Measurements from ENCODE around the gene MIPOL1. TPM values are rescaled to one million over a fixed set of nuclear protein-coding genes. Genes with fewer than 3 reads are reported as not detected.

Gene MIPOL1
- total and polyA plus RNA-seq, 2 donors (not counting 3 experiments of a cell fraction or from before 2014, with no cell fraction given), result 3.4 to 33.5 TPM

GRCh38 chr14:37508503-37508902 lies 310.8 kb downstream of the MIPOL1 start:
- H4K20me1 ChIP-seq (replicated peaks; ENCODE audit: control insufficient read depth, extremely low read depth, insufficient read depth, low read length), result no peaks in the 10 kb centered on the region
- H3K4me2 ChIP-seq (ENCODE audit: insufficient read depth, low read length), result no peak overlapping the region
- no peaks in the 10 kb centered on the region for H3K36me3 ChIP-seq (ENCODE audit: control insufficient read depth in 2 of 2, extremely low read depth in 1 of 2, insufficient read depth in 2 of 2, low read length in 2 of 2)
- no peaks in the 10 kb centered on the region for H3K79me2 ChIP-seq (ENCODE audit: control insufficient read depth, insufficient read depth, low read length)
- H3K4me3 ChIP-seq (replicated peaks in 1 of 3; ENCODE audit: insufficient read depth in 1 of 3, low read depth in 1 of 3, low read length in 3 of 3), result no peak overlapping the region
- DNase-seq (ENCODE audit: low read depth, low spot score), result no peak
- CTCF ChIA-PET, result no interaction called here
- H3K9me1 ChIP-seq (replicated peaks; ENCODE audit: control insufficient read depth, extremely low read depth, insufficient read depth, low read length), result no peaks in the 10 kb centered on the region
- no peak overlapping the region for H3K27ac ChIP-seq (ENCODE audit: insufficient read depth, low read depth, low read length)
- POLR2A ChIA-PET, result no interaction called here
- no peaks in the 10 kb centered on the region for H3K4me1 ChIP-seq (ENCODE audit: control insufficient read depth, extremely low read depth, insufficient read depth, low read length)
- H2AFZ ChIP-seq (ENCODE audit: low read depth, low read length), result no peak overlapping the region
- dilution Hi-C loops (cut with MboI; ENCODE audit: extremely low pct_ligation_motif_present, low sequenced_read_pairs), result no loop called here
- TF ChIP-seq, protein P1, sequence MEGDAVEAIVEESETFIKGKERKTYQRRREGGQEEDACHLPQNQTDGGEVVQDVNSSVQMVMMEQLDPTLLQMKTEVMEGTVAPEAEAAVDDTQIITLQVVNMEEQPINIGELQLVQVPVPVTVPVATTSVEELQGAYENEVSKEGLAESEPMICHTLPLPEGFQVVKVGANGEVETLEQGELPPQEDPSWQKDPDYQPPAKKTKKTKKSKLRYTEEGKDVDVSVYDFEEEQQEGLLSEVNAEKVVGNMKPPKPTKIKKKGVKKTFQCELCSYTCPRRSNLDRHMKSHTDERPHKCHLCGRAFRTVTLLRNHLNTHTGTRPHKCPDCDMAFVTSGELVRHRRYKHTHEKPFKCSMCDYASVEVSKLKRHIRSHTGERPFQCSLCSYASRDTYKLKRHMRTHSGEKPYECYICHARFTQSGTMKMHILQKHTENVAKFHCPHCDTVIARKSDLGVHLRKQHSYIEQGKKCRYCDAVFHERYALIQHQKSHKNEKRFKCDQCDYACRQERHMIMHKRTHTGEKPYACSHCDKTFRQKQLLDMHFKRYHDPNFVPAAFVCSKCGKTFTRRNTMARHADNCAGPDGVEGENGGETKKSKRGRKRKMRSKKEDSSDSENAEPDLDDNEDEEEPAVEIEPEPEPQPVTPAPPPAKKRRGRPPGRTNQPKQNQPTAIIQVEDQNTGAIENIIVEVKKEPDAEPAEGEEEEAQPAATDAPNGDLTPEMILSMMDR (IDR thresholded peaks at IDR 0.05; ENCODE audit: extremely low read depth in 1 of 2, insufficient read depth in 1 of 2, low read depth in 1 of 2, low read length in 2 of 2), result no peak
- TF ChIP-seq MYC (IDR thresholded peaks at IDR 0.05; ENCODE audit: low read depth, low read length) (no peak), POLR2AphosphoS5 (IDR thresholded peaks at IDR 0.05; ENCODE audit: insufficient read depth, low read depth, low read length) (no peak), POLR2A (IDR thresholded peaks at IDR 0.05; ENCODE audit: low read depth, low read length) (no peak), JUN (IDR thresholded peaks at IDR 0.05; ENCODE audit: borderline replicate concordance, insufficient read depth, insufficient read length, low read depth) (no peak), FOS (IDR thresholded peaks at IDR 0.05; ENCODE audit: borderline replicate concordance, insufficient read depth, low read length) (no peak), EZH2 (IDR thresholded peaks at IDR 0.05; ENCODE audit: borderline replicate concordance, low read depth, low read length, severe bottlenecking) (no peak)
- TF ChIP-seq, protein P2, sequence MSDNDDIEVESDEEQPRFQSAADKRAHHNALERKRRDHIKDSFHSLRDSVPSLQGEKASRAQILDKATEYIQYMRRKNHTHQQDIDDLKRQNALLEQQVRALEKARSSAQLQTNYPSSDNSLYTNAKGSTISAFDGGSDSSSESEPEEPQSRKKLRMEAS (IDR thresholded peaks at IDR 0.05; ENCODE audit: insufficient read depth, insufficient read length), result no peak
- H3K9ac ChIP-seq (replicated peaks; ENCODE audit: extremely low read depth, insufficient read depth, low read length), result no peak overlapping the region
- no peaks in the 10 kb centered on the region for H3K27me3 ChIP-seq (ENCODE audit: control insufficient read depth in 2 of 2, insufficient read depth in 2 of 2, low read length in 2 of 2)
- peak; percentile 54 for FAIRE-seq
- no peaks in the 10 kb centered on the region for H3K9me3 ChIP-seq (replicated peaks; ENCODE audit: control insufficient read depth, insufficient read depth, low read length)
- BruUV-seq (replicated peaks), result no TSS peak
- intact Hi-C loops (cut with micrococcal nuclease), result no loop called here
